Hematopoietic multipotent progenitor cell (in vitro differentiated cells): Measurements from ENCODE around the gene TNNI2. TPM values are rescaled to one million over a fixed set of nuclear protein-coding genes. Genes with fewer than 3 reads are reported as not detected.

ENCODE experiments used
- DNase-seq, 3 donors: peaks; one replicate each; pipeline ENCODE4 v3.0.0-alpha.2; 2011 to 2015; ENCODE audit warnings: low read depth in 2 of 3, low spot score in 2 of 3
- total RNA-seq: library from RNA; depleted of rRNA; stranded (reverse); fragments of >200 nt; gene quantifications from one replicate; pipeline ENCODE4 v1.2.3, GENCODE V29; 2012

Gene TNNI2
- total RNA-seq, 1 donor, result 1.3 TPM

- peak in 2 of 3 donors; percentile 65 to 68 for DNase-seq
These were observed 5.7 kb downstream of the TNNI2 start for GRCh38 chr11:1844221-1845094.

GRCh38 chr11:1845095-1845429 is 6.3 kb downstream of the TNNI2 start:
- no peak for DNase-seq

GRCh38 chr11:1845561-1846452 is 7.0 kb downstream of the TNNI2 start:
- DNase-seq, result no peak

GRCh38 chr11:1846453-1846932 is 7.7 kb downstream of the TNNI2 start:
- DNase-seq, result no peak

- no peak for DNase-seq
These were observed 8.4 kb downstream of the TNNI2 start for GRCh38 chr11:1847006-1847735.

GRCh38 chr11:1847926-1848639 is 9.3 kb downstream of the TNNI2 start:
- DNase-seq, result no peak

GRCh38 chr11:1848640-1849430 is 10.1 kb downstream of the TNNI2 start:
- no peak for DNase-seq

GRCh38 chr11:1851468-1852180 is 12.8 kb downstream of the TNNI2 start:
- no peak for DNase-seq

GRCh38 chr11:1852271-1852876 is 13.6 kb downstream of the TNNI2 start:
- DNase-seq, result no peak

- DNase-seq, result peak; percentile 56 to 88 (median 66)
These were observed 14.1 kb downstream of the TNNI2 start, which contains the start of gene LSP1 for GRCh38 chr11:1852877-1853276. LSP1 (plus strand) TSS chr11:1853084; CDS start chr11:1853145, 61 bp downstream.

GRCh38 chr11:1853376-1854131 is 14.8 kb downstream of the TNNI2 start:
- no peak for DNase-seq

- no peak for DNase-seq
These were observed 15.6 kb downstream of the TNNI2 start for GRCh38 chr11:1854132-1854948.

- no peak for DNase-seq
These were observed 16.4 kb downstream of the TNNI2 start for GRCh38 chr11:1854949-1855885.

- DNase-seq, result no peak
These were observed 17.1 kb downstream of the TNNI2 start for GRCh38 chr11:1855886-1856265.

GRCh38 chr11:1856306-1857005 is 17.7 kb downstream of the TNNI2 start:
- no peak for DNase-seq
